Adipocyte (in vitro differentiated cells): ENCODE data around the gene SLC22A1.
A peak's percentile ranks its signal among the peaks of the same experiment; 100 is the strongest.
"Not testable (repeated sequence)": the region's sequence is repeated elsewhere in the genome, so short reads cannot be mapped to it uniquely, and the experiment has no call there.

Experiments
- DNase-seq: peaks from one replicate; pipeline ENCODE4 v3.0.0-alpha.2; 2015; ENCODE audit warnings: low read depth
- H3K27me3 ChIP-seq: replicated peaks from 2 replicates; pipeline ENCODE4 v1.7.0; 2013; ENCODE audit warnings: mild to moderate bottlenecking, low read length, moderate library complexity; ENCODE audit not compliant: control insufficient read depth, insufficient read depth
- H3K36me3 ChIP-seq: 2 replicates; pipeline ENCODE4 v1.7.0; 2013; ENCODE audit warnings: low read length, mild to moderate bottlenecking, moderate library complexity; ENCODE audit not compliant: control insufficient read depth, insufficient read depth, severe bottlenecking
- H3K4me1 ChIP-seq: 2 replicates; pipeline ENCODE4 v1.7.0; 2013; ENCODE audit warnings: mild to moderate bottlenecking, low read length, moderate library complexity; ENCODE audit not compliant: control insufficient read depth, insufficient read depth
- H3K4me3 ChIP-seq: 2 replicates; pipeline ENCODE4 v1.7.0; 2013; ENCODE audit warnings: mild to moderate bottlenecking, low read length, moderate library complexity
- H3K9ac ChIP-seq: 2 replicates; pipeline ENCODE4 v1.7.0; 2013; ENCODE audit warnings: mild to moderate bottlenecking, low read length, moderate library complexity
- H3K9me3 ChIP-seq: 2 replicates; pipeline ENCODE4 v1.7.0; 2013; ENCODE audit warnings: mild to moderate bottlenecking, low read length, moderate library complexity; ENCODE audit not compliant: control insufficient read depth

SLC22A1 gene

DNA sequence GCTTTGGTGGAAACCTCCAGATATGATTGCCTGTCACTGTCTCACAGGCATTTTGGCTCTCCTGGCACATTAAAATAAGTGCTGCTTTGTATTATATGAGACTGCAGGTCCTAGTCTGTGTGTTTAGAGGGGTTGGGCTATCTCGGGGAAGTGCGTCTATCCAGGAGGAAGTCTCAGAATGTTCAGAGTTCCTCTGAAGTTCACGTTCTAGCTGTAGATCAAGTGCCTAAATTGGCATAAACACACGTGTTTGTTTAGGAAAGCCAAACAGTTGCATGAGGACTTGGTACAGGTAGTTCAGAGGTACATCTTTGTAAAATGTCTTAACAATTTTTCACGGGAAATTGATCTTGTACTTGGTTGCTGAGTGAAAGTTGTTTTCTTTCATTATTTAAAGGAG, 36.4 kb upstream of the SLC22A1 start:
- no peaks in the 10 kb centered on the region for H3K9me3 ChIP-seq
- H3K27me3 ChIP-seq = no peaks in the 10 kb centered on the region
- peaks cover 71% of the 10 kb centered on the region for H3K36me3 ChIP-seq
- no peak overlapping the region for H3K9ac ChIP-seq
- H3K4me1 ChIP-seq = peaks cover 8% of the 10 kb centered on the region
- DNase-seq = no peak
- no peak overlapping the region for H3K4me3 ChIP-seq

DNA sequence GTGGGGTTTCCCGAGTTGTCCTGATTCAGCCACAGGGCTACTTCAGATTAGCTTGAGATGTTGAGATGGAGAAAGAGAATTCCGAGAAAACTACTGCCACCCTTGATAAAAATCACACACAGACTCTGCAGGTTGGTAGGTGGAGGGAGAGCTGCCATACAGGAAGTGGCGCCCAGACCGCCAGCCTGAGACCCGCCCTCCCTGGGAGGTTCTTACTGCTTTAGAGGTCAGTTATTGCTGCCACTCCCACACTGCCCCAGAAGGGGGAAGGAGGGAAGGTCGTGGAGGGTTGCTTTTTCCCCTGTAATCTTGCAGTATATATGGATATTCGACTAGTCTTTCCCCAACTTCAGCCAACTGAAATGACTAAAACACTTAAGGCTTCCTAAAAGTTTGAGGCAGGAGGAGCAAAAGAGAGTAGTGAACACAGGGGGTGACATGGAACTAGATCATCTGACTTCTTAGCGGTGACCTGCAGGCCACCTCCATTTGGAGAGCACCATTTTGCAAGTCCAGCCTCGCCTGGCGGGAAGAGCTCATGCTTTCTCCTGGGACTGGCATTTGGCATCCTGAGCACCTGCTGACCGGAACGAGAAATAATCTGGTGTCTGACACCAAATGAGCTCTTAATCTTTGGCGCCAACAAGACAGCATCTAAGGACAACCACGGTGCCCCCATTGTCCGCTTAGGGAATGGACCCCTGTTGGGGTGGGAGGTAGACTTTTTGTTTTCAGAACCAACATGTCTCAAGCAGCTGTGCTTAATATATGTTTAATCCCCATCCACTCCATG, 35.7 kb upstream of the SLC22A1 start:
- Histone ChIP-seq H3K4me1 (peaks cover 8% of the 10 kb centered on the region), H3K36me3 (peaks cover 74% of the 10 kb centered on the region), H3K27me3 (no peaks in the 10 kb centered on the region), H3K9ac (no peak overlapping the region), H3K4me3 (no peak overlapping the region), H3K9me3 (no peaks in the 10 kb centered on the region)
- DNase-seq = no peak

DNA sequence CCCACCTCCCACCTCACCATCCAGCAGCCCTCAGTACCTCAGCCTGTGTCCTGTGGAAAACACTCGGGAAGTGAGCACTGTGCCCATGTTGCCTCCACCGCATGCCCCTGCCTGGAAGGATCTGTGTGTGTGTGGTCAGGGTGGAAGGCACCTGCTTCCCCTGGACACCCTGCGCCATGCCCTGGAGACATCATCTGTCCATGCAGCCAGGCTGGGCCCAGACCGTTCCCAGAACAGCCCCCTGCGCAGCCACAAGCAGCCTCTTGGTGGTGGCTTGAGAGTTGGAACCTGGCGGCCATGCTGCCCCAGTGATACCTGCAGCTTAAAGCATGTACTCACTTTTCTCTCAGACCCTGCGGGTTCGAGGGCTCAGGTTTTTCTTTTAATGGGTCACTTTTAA, 34.9 kb upstream of the SLC22A1 start:
- Histone ChIP-seq H3K27me3 (no peaks in the 10 kb centered on the region), H3K36me3 (peaks cover 74% of the 10 kb centered on the region), H3K4me1 (peaks cover 8% of the 10 kb centered on the region), H3K9ac (no peak overlapping the region), H3K4me3 (no peak overlapping the region), H3K9me3 (no peaks in the 10 kb centered on the region)
- DNase-seq = no peak

DNA sequence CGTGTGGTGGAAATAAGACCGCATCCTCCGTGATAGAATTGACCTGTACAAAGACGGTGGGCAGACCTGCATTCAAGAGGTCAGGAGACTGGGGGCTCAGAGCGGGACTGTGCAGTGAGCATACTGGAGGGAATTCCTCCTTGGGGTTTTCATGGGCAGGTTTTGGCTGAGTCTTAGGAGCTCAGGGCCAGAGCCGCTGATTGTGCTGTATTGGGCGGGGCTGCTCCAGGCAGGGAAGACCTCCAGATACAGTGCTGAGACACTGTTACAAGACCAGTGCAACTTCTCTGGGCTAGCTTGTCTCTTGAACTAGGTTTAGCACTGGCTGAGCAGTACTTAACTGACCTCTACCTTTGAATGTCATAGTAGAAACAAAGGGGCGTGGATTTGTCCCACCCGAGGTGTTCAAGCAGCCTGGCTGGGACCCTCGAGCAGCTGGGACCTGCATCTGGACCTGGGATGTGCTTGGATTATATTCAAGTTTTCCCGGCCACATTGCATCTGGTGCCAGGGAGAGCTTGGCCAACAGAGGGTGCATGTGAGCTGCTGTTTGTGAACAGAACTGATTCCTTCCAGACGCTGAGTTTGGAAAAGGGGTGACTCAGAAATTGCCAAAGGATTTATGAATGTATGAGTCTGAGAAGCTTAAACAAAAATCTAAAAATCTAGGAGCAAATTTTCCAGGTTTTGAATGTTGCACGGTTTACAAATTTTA, 33.4 kb upstream of the SLC22A1 start:
- peak; percentile 95 for DNase-seq
- no peak overlapping the region for H3K4me3 ChIP-seq
- peaks cover 8% of the 10 kb centered on the region for H3K4me1 ChIP-seq
- H3K9me3 ChIP-seq = no peaks in the 10 kb centered on the region
- H3K27me3 ChIP-seq = no peaks in the 10 kb centered on the region
- H3K9ac ChIP-seq = peak overlapping the region; percentile 40
- H3K36me3 ChIP-seq = peaks cover 84% of the 10 kb centered on the region

DNA sequence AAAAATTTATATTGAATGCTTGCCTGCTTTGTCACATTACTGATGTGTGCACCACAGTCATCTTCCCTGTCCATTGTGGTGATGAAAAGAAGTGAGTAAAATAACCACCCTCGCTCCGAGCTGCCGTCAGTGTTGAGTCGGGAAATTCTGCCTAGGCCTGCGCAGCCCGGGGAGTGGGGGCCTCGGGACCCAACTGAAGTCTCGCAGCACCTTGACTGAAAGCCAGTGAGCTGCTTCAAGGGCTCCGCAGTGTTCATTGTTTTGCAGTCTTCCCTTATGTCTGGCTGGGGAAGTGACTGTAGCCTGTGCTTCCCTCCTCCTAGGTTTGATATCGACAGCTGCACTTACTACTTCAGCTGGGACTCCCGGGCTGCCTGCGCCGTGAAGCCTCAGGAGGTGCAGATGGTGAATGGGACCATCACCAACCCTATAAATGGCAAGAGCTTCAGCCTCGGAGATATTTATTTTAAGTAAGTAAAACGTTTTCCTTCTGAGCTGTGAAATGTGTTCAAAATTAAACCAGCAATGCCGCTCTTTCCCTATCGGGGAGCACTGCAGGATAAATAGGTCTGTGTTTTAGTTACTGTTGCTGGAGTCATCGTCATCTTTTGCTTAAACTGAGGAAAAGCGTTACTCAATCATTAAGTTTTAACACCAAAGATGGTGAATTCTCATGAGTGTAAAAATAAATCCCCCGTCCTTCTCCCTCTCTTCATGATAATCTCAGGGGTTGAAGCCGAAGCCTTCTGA, 32.7 kb upstream of the SLC22A1 start:
- H3K27me3 ChIP-seq = no peaks in the 10 kb centered on the region
- peak overlapping the region; percentile 49 for H3K4me3 ChIP-seq
- peak overlapping the region; percentile 40 for H3K9ac ChIP-seq
- no peaks in the 10 kb centered on the region for H3K9me3 ChIP-seq
- H3K4me1 ChIP-seq = peaks cover 8% of the 10 kb centered on the region
- DNase-seq = no peak
- peaks cover 85% of the 10 kb centered on the region for H3K36me3 ChIP-seq

DNA sequence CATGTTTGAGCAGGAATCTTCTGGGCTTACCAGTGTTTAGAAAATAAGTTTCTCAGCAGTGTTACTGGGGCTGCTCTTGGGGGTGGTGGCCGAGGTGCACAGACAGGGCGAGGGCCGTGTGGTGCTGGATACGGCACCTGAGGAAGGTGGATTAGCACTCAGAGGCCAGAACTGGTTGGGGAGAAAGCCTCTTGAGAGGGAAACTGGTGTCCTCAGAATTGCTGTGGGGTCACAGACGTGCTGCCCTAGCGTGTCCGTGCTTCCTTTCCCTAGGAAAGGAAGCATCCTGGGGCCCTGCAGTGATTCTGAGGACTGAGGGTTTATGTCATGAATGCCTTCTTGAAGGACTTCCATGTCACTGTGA, 32.1 kb upstream of the SLC22A1 start:
- H3K27me3 ChIP-seq = no peaks in the 10 kb centered on the region
- H3K4me3 ChIP-seq = no peak overlapping the region
- no peak overlapping the region for H3K9ac ChIP-seq
- H3K9me3 ChIP-seq = no peaks in the 10 kb centered on the region
- peaks cover 84% of the 10 kb centered on the region for H3K36me3 ChIP-seq
- no peak for DNase-seq
- peaks cover 8% of the 10 kb centered on the region for H3K4me1 ChIP-seq

DNA sequence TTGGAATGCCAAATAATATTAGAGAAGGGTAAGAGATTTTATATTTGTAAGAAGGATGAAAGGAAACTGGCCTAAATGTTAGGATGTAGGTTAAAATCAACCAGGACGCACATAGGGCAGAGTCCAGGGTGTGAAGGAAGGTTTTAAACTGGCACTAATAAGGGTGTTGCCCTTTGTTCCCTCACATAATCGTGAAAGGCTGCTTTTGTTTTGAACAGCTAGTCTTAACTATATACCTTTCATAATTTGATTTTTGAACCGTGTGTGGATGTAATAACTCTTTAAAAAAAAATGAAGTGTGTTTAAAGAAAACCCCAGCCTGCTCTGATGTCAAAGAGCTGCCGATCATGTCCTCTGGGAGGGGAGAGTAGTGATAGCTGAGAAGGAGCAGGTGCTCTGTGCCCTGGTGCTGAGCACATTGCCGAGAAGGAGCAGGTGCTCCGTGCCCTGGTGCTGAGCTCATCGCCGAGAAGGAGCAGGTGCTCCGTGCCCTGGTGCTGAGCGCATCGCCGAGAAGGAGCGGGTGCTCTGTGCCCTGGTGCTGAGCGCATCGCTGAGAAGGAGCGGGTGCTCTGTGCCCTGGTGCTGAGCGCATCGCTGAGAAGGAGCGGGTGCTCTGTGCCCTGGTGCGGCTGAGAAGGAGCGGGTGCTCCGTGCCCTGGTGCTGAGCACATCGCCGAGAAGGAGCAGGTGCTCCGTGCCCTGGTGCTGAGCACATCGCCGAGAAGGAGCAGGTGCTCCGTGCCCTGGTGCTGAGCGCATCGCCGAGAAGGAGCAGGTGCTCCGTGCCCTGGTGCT, 31.0 kb upstream of the SLC22A1 start:
- H3K9ac ChIP-seq, H3K4me1 ChIP-seq, H3K27me3 ChIP-seq, DNase-seq, H3K9me3 ChIP-seq, H3K4me3 ChIP-seq: not testable (repeated sequence)
- peaks cover 82% of the 10 kb centered on the region for H3K36me3 ChIP-seq

DNA sequence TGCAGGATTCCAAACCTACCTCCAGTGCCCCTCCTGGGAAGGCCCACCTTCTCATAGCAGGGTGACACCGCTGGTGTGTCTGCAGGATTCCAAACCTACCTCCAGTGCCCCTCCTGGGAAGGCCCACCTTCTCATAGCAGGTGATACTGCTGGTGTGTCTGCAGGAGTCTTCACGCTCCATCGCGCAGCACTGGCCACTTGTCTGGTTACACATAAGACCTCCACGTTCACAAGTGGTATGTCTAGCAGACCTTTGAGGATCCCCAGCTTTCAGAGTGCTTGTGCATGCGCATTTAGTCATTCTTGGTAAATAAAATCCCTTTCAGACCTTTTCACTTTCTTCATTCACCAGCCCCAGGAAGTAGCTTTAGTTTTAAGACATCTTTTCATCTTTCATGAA, 29.4 kb upstream of the SLC22A1 start:
- DNase-seq, H3K9me3 ChIP-seq, H3K4me3 ChIP-seq, H3K9ac ChIP-seq, H3K27me3 ChIP-seq, H3K4me1 ChIP-seq: not testable (repeated sequence)
- H3K36me3 ChIP-seq = peaks cover 82% of the 10 kb centered on the region

DNA sequence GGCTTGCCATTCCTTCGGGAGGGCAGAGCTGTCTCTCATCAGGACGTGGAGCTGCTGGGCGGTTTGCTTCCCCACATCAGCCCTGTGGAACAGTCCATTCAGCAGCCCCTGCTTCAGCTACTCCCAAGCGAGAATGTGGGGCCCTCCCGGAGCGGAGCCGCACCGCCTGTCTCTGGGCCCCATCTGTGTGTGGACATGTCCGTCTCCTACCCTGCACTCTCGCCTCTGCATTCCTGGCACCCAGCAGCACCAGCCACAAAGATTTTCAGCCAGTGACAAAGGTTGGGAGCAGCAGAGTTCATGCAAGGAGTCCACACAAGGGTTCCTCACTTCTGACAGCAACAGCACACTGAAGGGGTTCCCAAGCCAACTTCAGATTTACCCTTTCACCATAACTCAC, 29.0 kb upstream of the SLC22A1 start:
- Histone ChIP-seq H3K9ac (no peak overlapping the region), H3K36me3 (peaks cover 83% of the 10 kb centered on the region), H3K4me1 (peaks cover 8% of the 10 kb centered on the region), H3K27me3 (no peaks in the 10 kb centered on the region), H3K4me3 (no peak overlapping the region), H3K9me3 (no peaks in the 10 kb centered on the region)
- DNase-seq = no peak

DNA sequence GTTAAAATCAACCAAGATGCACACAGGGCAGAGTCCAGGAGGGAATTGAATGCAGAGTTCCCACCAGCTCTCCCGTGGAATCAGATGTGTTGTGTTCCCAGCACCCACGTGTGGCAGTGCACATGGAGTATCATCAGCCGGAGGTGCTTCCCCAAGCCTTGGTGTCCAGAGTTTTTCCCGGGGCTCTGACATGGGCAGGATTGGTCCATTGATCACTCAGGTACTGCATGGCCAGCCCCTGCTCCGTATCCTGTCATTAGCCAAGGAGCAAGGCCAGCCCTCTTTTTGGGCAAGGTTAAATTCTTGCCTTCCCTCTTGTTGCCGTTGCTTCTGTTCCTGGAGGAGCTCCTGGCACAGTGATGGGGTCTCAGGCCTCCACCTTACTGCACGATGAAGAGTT, 28.6 kb upstream of the SLC22A1 start:
- no peaks in the 10 kb centered on the region for H3K9me3 ChIP-seq
- no peak overlapping the region for H3K4me3 ChIP-seq
- no peak for DNase-seq
- peaks cover 8% of the 10 kb centered on the region for H3K4me1 ChIP-seq
- no peaks in the 10 kb centered on the region for H3K27me3 ChIP-seq
- no peak overlapping the region for H3K9ac ChIP-seq
- H3K36me3 ChIP-seq = peaks cover 88% of the 10 kb centered on the region

DNA sequence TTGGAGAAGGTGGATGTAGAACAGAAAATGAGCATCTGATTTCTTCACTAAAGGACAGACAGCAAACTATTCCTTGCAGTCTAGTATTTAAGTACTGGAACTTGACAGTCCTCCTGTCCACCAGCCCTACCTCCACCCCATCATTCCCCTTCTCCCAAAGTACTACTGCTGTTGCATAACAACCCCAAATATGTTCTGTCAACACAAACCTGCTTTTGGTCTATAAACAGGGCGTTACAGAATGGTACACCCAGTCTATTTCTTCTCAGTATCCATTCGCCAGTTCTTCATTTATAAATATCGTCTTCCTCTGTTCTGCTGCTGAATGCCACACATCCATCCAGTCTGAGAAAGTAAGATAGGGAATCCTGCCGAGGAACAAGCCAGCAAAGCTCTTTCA, 27.7 kb upstream of the SLC22A1 start:
- Histone ChIP-seq H3K9ac (no peak overlapping the region), H3K36me3 (peaks cover 93% of the 10 kb centered on the region), H3K27me3 (no peaks in the 10 kb centered on the region), H3K4me1 (peaks cover 4% of the 10 kb centered on the region), H3K9me3 (no peaks in the 10 kb centered on the region), H3K4me3 (no peak overlapping the region)
- DNase-seq = no peak
